H1 (cell line): Measurements from ENCODE around the gene SYVN1. TPM values are rescaled to one million over a fixed set of nuclear protein-coding genes. Genes with fewer than 3 reads are reported as not detected.
A peak's percentile ranks its signal among the peaks of the same experiment; 100 is the strongest.

Experiments used
- CTCF ChIA-PET: fragments of 300-600 bp; sonication (Branson Sonifier 250); formaldehyde crosslinking; loops from one replicate; lab custom pipeline; 2021; ENCODE audit not compliant: partially characterized antibody; lab: Charles Lee
- POLR2A ChIA-PET: fragments of 300-600 bp; sonication (Branson Sonifier 250); formaldehyde crosslinking; loops from one replicate; lab custom pipeline; 2021; ENCODE audit warnings: inconsistent platforms; ENCODE audit not compliant: partially characterized antibody; lab: Charles Lee
- DNase-seq, 2 experiments: peaks; one replicate each; pipeline versions ENCODE4 v3.0.0 to v3.0.0-alpha.2; 2010 to 2022; ENCODE audit warnings: low spot score in 2 of 2, low read depth in 1 of 2, mixed read lengths in 1 of 2
- FAIRE-seq: peaks from 2 replicates; lab custom pipeline; 2011; peaks lifted over from hg19 to GRCh38; lab: Jason Lieb, UNC
- H2AFZ ChIP-seq: 2 replicates; pipeline ENCODE4 v1.8.1; 2012; ENCODE audit warnings: low read length, inconsistent platforms
- H2AK5ac ChIP-seq: 2 replicates; pipeline ENCODE4 v1.6.1; 2013; ENCODE audit warnings: low read depth, low read length
- H2BK120ac ChIP-seq: replicated peaks from 2 replicates; pipeline ENCODE3; 2013; ENCODE audit warnings: low read depth, low read length, inconsistent platforms
- H2BK12ac ChIP-seq: 2 replicates; pipeline ENCODE4 v1.6.1; 2013; ENCODE audit warnings: low read depth, low read length
- H2BK15ac ChIP-seq: 2 replicates; pipeline ENCODE4 v1.6.1; 2013; ENCODE audit warnings: low read length
- H2BK20ac ChIP-seq: 2 replicates; pipeline ENCODE4 v1.6.1; 2013; ENCODE audit warnings: low read length
- H2BK5ac ChIP-seq: 2 replicates; pipeline ENCODE4 v1.6.1; 2013; ENCODE audit warnings: low read depth, low read length
- H3K14ac ChIP-seq: 2 replicates; pipeline ENCODE4 v1.6.1; 2013; ENCODE audit warnings: inconsistent platforms; ENCODE audit not compliant: insufficient read length
- H3K18ac ChIP-seq: 2 replicates; pipeline ENCODE4 v1.6.1; 2013; ENCODE audit warnings: low read length; ENCODE audit errors: extremely low read depth
- H3K23ac ChIP-seq: 2 replicates; pipeline ENCODE4 v1.6.1; 2013; ENCODE audit warnings: inconsistent platforms; ENCODE audit not compliant: insufficient read length
- H3K23me2 ChIP-seq: 2 replicates; pipeline ENCODE4 v1.6.1; 2013; ENCODE audit warnings: low read depth, low read length
- H3K27ac ChIP-seq: 2 replicates; pipeline ENCODE4 v1.6.1; 2011; ENCODE audit warnings: low read depth, low read length, inconsistent platforms
- H3K27me3 ChIP-seq, 4 experiments: replicated peaks in 1 of 4; 1 replicate in 1 of 4; 2 replicates in 3 of 4; pipeline versions ENCODE4 v1.6.1 to v1.8.1; 2011 to 2013; ENCODE audit warnings: low read length in 3 of 4, mild to moderate bottlenecking in 3 of 4, inconsistent platforms in 2 of 4, mixed read lengths in 2 of 4, moderate library complexity in 1 of 4; ENCODE audit not compliant: control insufficient read depth in 3 of 4, insufficient read depth in 3 of 4; ENCODE audit errors: extremely low read depth in 1 of 4
- H3K36me3 ChIP-seq, 4 experiments: 2 replicates each; pipeline versions ENCODE4 v1.6.1 to v1.8.1; 2011 to 2013; ENCODE audit warnings: mild to moderate bottlenecking in 4 of 4, low read length in 3 of 4, moderate library complexity in 2 of 4, control low read depth in 1 of 4, inconsistent platforms in 1 of 4; ENCODE audit not compliant: insufficient read depth in 4 of 4, control insufficient read depth in 2 of 4
- H3K4ac ChIP-seq: replicated peaks from 2 replicates; pipeline ENCODE3; 2013; ENCODE audit warnings: low read length, low read depth, mixed read lengths, inconsistent platforms; ENCODE audit not compliant: insufficient read length
- H3K4me1 ChIP-seq, 4 experiments: replicated peaks in 1 of 4; 1 replicate in 1 of 4; 2 replicates in 3 of 4; pipeline versions ENCODE4 v1.6.1 to v1.8.1; 2011 to 2013; ENCODE audit warnings: low read length in 3 of 4, inconsistent platforms in 2 of 4, mixed read lengths in 1 of 4; ENCODE audit not compliant: insufficient read depth in 4 of 4, control insufficient read depth in 3 of 4
- H3K4me2 ChIP-seq, 2 experiments: 2 replicates each; pipeline versions ENCODE4 v1.6.1 to v1.8.1; 2011 to 2013; ENCODE audit warnings: low read depth in 2 of 2, low read length in 2 of 2, control low read depth in 1 of 2, inconsistent platforms in 1 of 2, mild to moderate bottlenecking in 1 of 2; ENCODE audit not compliant: insufficient read depth in 1 of 2
- H3K4me3 ChIP-seq, 4 experiments: fragments of 200-600, 300-600 bp in 1 of 4; sonication (generic), shearing (Covaris generic), sonication (Bioruptor Twin) in 1 of 4; 2 replicates each; pipeline versions ENCODE4 v1.5.1 to v1.8.1; 2011 to 2016; ENCODE audit warnings: low read length in 4 of 4, low read depth in 3 of 4, control low read depth in 2 of 4, inconsistent platforms in 2 of 4, mild to moderate bottlenecking in 2 of 4, mixed read lengths in 1 of 4, moderate library complexity in 1 of 4; ENCODE audit not compliant: insufficient read depth in 2 of 4; ENCODE audit errors: extremely low read depth in 1 of 4
- H3K56ac ChIP-seq: replicated peaks from 2 replicates; pipeline ENCODE3; 2013; ENCODE audit warnings: low read depth, mild to moderate bottlenecking, mixed read lengths, low read length, inconsistent platforms; ENCODE audit not compliant: insufficient read length
- H3K79me1 ChIP-seq: 2 replicates; pipeline ENCODE4 v1.6.1; 2013; ENCODE audit warnings: low read depth, low read length, control low read depth
- H3K79me2 ChIP-seq, 2 experiments: 2 replicates each; pipeline versions ENCODE4 v1.6.1 to v1.8.1; 2012 to 2013; ENCODE audit warnings: low read length in 2 of 2, mild to moderate bottlenecking in 2 of 2, inconsistent platforms in 1 of 2; ENCODE audit not compliant: insufficient read depth in 2 of 2, control insufficient read depth in 1 of 2
- H3K9ac ChIP-seq, 4 experiments: replicated peaks in 1 of 4; 1 replicate in 1 of 4; 2 replicates in 3 of 4; pipeline versions ENCODE4 v1.6.1 to v1.8.1; 2011 to 2013; ENCODE audit warnings: low read depth in 3 of 4, low read length in 3 of 4, control low read depth in 2 of 4, mild to moderate bottlenecking in 2 of 4, moderate library complexity in 2 of 4, inconsistent platforms in 1 of 4; ENCODE audit errors: extremely low read depth in 1 of 4
- H3K9me3 ChIP-seq, 2 experiments: 2 replicates each; pipeline versions ENCODE4 v1.6.1 to v1.8.1; 2012 to 2013; ENCODE audit warnings: mild to moderate bottlenecking in 2 of 2, moderate library complexity in 2 of 2, control low read depth in 1 of 2, inconsistent platforms in 1 of 2, low read depth in 1 of 2, low read length in 1 of 2, mixed read lengths in 1 of 2; ENCODE audit not compliant: insufficient read depth in 2 of 2
- H4K20me1 ChIP-seq, 2 experiments: replicated peaks in 1 of 2; 2 replicates each; pipeline versions ENCODE3 to v1.8.1; 2011 to 2013; ENCODE audit warnings: inconsistent platforms in 2 of 2, low read length in 2 of 2, mild to moderate bottlenecking in 1 of 2; ENCODE audit not compliant: insufficient read depth in 2 of 2, control insufficient read depth in 1 of 2
- H4K5ac ChIP-seq: 2 replicates; pipeline ENCODE4 v1.6.1; 2013; ENCODE audit warnings: low read length, low read depth, mixed read lengths, inconsistent platforms; ENCODE audit not compliant: insufficient read length
- H4K8ac ChIP-seq: 2 replicates; pipeline ENCODE4 v1.8.0; 2013; ENCODE audit warnings: mild to moderate bottlenecking, moderate library complexity, low read length, inconsistent platforms; ENCODE audit not compliant: insufficient read depth; ENCODE audit errors: extremely low read depth
- H4K91ac ChIP-seq: replicated peaks from 2 replicates; pipeline ENCODE3; 2013; ENCODE audit warnings: low read length, mixed read lengths, inconsistent platforms; ENCODE audit not compliant: insufficient read length
- CBX5 ChIP-seq: fragments of 300-800, 300-1000 bp; sonication (generic); IDR thresholded peaks from 2 replicates; pipeline ENCODE4 v1.7.1; 2016; ENCODE audit warnings: antibody characterized with exemption, low read length, low read depth
- CBX8 ChIP-seq: fragments of 300-800, 300-1000 bp; sonication (generic); IDR thresholded peaks from 2 replicates; pipeline ENCODE4 v1.7.1; 2016; ENCODE audit warnings: low read depth, low read length, borderline replicate concordance
- CTBP2 ChIP-seq: IDR thresholded peaks from 2 replicates; pipeline ENCODE4 v1.7.0; 2011; ENCODE audit warnings: borderline replicate concordance, mild to moderate bottlenecking, moderate library complexity, mixed read lengths, low read length; ENCODE audit not compliant: insufficient read depth, insufficient read length
- FOSL1 ChIP-seq: IDR thresholded peaks from 2 replicates; pipeline ENCODE4 v1.6.1; 2011; ENCODE audit warnings: mild to moderate bottlenecking, low read depth, low read length, moderate library complexity; ENCODE audit not compliant: insufficient read depth
- HDAC6 ChIP-seq: IDR thresholded peaks from one replicate; pipeline ENCODE4 v1.7.1; 2012; ENCODE audit warnings: low read depth, mild to moderate bottlenecking, inconsistent platforms, low read length, moderate library complexity
- JUND ChIP-seq: IDR thresholded peaks from 2 replicates; pipeline ENCODE4 v1.6.1; 2011; ENCODE audit warnings: mild to moderate bottlenecking, improper control_type of control experiment, low read length
- RNF2 ChIP-seq: fragments of 200-900, 300-1000 bp; sonication (generic); IDR thresholded peaks from 2 replicates; pipeline ENCODE4 v1.7.1; 2016; ENCODE audit warnings: borderline replicate concordance, low read depth, mild to moderate bottlenecking, antibody characterized with exemption, low read length; ENCODE audit not compliant: poor library complexity, severe bottlenecking; ENCODE audit errors: missing control alignments
- TAF7 ChIP-seq: optimal IDR thresholded peaks from 2 replicates; pipeline ENCODE3; 2011; ENCODE audit warnings: low read depth, mild to moderate bottlenecking, inconsistent platforms, low read length, moderate library complexity, borderline replicate concordance
- WGBS, 2 experiments: shearing (Covaris generic) in 1 of 2; methylation state at CpG; one replicate each; pipeline versions ENCODE4 v1.1.6 to v1.1.7; 2013 to 2015; ENCODE audit warnings: low lambda C conversion rate in 2 of 2, mixed read lengths in 2 of 2, inconsistent platforms in 1 of 2, low coverage in 1 of 2, missing lambda C conversion rate in 1 of 2; ENCODE audit not compliant: insufficient replicate concordance in 2 of 2, insufficient coverage in 1 of 2, insufficient read length in 1 of 2; ENCODE audit errors: extremely low coverage in 1 of 2, missing lambda C conversion rate in 1 of 2; 5-methylcytosine and 5-hydroxymethylcytosine counted together
- polyA plus RNA-seq, 7 experiments: library from polyadenylated mRNA; depleted of rRNA in 3 of 7; stranded (reverse) in 5 of 7; unstranded in 2 of 7; fragments of >200 nt in 5 of 7; fragments of 200-250 nt in 2 of 7; gene quantifications; 1 replicate in 5 of 7; 2 replicates in 1 of 7; 4 replicates in 1 of 7; pipeline versions ENCODE4 v1.2.1 to v1.2.3, GENCODE V29; 2011 to 2013; ENCODE audit warnings: missing spikeins in 2 of 7, mixed read lengths in 2 of 7
- total RNA-seq: library from RNA; stranded (reverse); fragmentation: NEBNext Ultra II Directional; extraction: Animal tissue kit (Norgen Biotek cat#: 25700); gene quantifications from 2 replicates; pipeline ENCODE4 v1.2.1, GENCODE V29; 2021
- TF ChIP-seq, protein P1 (sequence below): IDR thresholded peaks from 2 replicates; pipeline ENCODE4 v1.6.1; 2011; ENCODE audit warnings: low read length, improper control_type of control experiment

Gene SYVN1
- total and polyA plus RNA-seq, 2 of the 8 experiments (the other 6 are each of a cell fraction or from before 2014, with no cell fraction given): 27.8 to 29.4 TPM

DNA sequence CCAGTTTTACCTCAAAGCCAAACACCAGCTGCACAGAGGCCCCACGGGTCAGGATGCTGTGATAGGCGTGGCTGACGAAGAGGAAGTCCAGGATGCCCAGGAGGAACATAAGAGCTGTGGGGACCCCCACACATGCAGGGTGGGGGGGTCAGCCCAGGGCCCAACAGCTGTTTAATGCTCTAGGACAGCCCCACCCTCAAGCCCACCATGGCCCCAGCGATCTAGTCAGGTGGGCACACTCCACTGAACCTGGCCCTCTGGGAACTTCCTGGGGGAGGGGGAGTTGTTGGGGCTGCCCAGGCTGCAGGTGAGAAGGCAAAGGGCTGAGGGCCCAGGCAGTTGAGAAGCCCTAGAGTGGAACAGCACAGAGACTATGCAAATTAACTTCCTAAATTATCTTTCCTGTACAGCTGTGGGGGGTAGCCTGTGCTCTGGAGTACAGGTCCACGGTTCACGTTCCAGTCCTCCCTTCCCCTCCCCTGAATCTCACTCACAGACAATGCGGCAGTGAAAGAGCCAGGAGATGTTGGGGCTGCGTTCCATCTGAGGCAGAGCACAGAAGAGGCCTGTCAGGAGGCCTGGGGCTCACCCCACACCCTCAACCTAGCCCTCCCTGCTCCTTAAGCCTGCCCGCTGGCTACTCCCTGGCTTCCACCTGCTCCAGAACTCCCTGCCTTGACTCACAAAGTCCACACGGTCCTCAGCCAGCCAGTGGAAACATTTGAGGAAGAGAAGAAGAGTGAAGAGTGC, 1.9 kb downstream of the SYVN1 start:
- no peak for DNase-seq
- ChIA-PET CTCF (interaction anchor here (0.8 to 9.5 kb wide), 5 partner anchors 14 to 285 kb away, joined by 3 to 71 read pairs (median 5); partner anchors contain the start of gene TM7SF2), POLR2A (interaction anchor here (1.5 to 15.8 kb wide), 2 partner anchors 17 to 196 kb away, joined by 3 to 305 read pairs; partner anchors contain the start of genes FAU, GPHA2, MRPL49 and TM7SF2)
- Histone ChIP-seq H4K91ac (no peak overlapping the region), H3K18ac (no peak overlapping the region), H2BK15ac (no peak overlapping the region), H4K20me1 (peaks cover 0 to 14% of the 10 kb centered on the region in 2 experiments), H2AK5ac (no peak overlapping the region), H2BK20ac (no peak overlapping the region), H3K9ac (no peak overlapping the region), H3K4me2 (peak overlapping the region; percentile 77 to 91; a peak in 2 of 4 replicates), H2BK12ac (0 out of 2 replicates have a peak overlapping the region, but pooled peaks have one; percentile 23), H3K23me2 (peaks cover 14% of the 10 kb centered on the region), H4K5ac (no peak overlapping the region), H3K4me3 (no peak overlapping the region), H3K23ac (no peak overlapping the region), H2BK120ac (no peak overlapping the region), H2AFZ (no peak overlapping the region), H3K27ac (no peak overlapping the region), H3K36me3 (peaks cover 14 to 38% (median 32%) of the 10 kb centered on the region in 4 experiments; a peak in 7 of 8 replicates), H3K4ac (no peak overlapping the region), H3K79me1 (peaks cover 3% of the 10 kb centered on the region; the same call in 1 of the 2 replicates), H3K4me1 (peaks cover 0 to 13% (median 7%) of the 10 kb centered on the region in 4 experiments; a peak in 6 of 7 replicates), H3K79me2 (peaks cover 0 to 15% of the 10 kb centered on the region in 2 experiments; a peak in 1 of 4 replicates), H3K9me3 (no peaks in the 10 kb centered on the region), H3K27me3 (no peaks in the 10 kb centered on the region), H3K14ac (no peak overlapping the region), H3K56ac (no peak overlapping the region), H2BK5ac (no peak overlapping the region), H4K8ac (peak overlapping the region; percentile 29; the same call in 1 of the 2 replicates)
- WGBS, 2 experiments: 85% methylated on average over 10 of the region's 10 CpGs; no CpG with 5 or more reads in 1 of the 2 experiments
- no peak for FAIRE-seq
- TF ChIP-seq CTBP2 (no peak), JUND (no peak), CBX8 (no peak), RNF2 (no peak), TAF7 (no peak), FOSL1 (no peak), CBX5 (no peak), HDAC6 (no peak)
- TF ChIP-seq, protein P1, sequence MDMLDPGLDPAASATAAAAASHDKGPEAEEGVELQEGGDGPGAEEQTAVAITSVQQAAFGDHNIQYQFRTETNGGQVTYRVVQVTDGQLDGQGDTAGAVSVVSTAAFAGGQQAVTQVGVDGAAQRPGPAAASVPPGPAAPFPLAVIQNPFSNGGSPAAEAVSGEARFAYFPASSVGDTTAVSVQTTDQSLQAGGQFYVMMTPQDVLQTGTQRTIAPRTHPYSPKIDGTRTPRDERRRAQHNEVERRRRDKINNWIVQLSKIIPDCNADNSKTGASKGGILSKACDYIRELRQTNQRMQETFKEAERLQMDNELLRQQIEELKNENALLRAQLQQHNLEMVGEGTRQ: no peak
